ENCODE measurements around the gene SH3BGRL2. TPM values are rescaled to one million over a fixed set of nuclear protein-coding genes. Genes with fewer than 3 reads are reported as not detected.

Gene SH3BGRL2
- total RNA-seq, 2 experiments from 2014 or later = 0.25 TPM; not detected in 1

DNA sequence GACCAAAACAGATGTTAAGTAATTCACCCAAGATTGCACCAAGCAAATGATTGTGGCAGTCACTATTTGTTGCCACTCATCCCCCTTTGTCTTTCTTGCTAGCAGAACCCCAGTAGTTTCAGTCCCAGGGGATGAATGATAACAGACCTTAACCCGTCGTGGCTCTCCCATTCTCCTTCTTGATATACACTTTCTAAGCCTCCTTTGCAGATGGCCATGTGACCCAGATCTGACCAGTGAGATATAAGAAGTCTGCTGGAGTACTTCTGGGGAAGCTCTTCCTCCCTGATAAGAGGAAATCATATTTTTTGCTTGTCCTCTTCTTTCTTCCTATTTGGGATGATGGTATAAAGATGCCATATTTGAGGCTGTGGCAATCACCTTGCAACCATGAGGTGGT lies 9.6 kb upstream of the SH3BGRL2 start:
- Histone ChIP-seq H3K4me1 (ENCODE audit: insufficient read depth, low read length, poor library complexity, severe bottlenecking) (no peaks in the 10 kb centered on the region), H3K4me2 (ENCODE audit: low read length) (no peak overlapping the region), H3K79me2 (ENCODE audit: insufficient read depth, low read depth, low read length) (no peaks in the 10 kb centered on the region), H4K20me1 (ENCODE audit: insufficient read depth, low read length) (no peaks in the 10 kb centered on the region), H3K27ac (ENCODE audit: low read depth, low read length, poor library complexity, severe bottlenecking) (no peak overlapping the region), H2AFZ (ENCODE audit: low read length) (no peak overlapping the region), H3K9me2 (ENCODE audit: insufficient read depth, low read length) (no peaks in the 10 kb centered on the region), H3K4me3 (ENCODE audit: low read depth, low read length, poor library complexity, severe bottlenecking) (no peak overlapping the region), H3K36me3 (ENCODE audit: insufficient read depth, low read length) (no peaks in the 10 kb centered on the region), H3K9me3 (ENCODE audit: low read length) (no peaks in the 10 kb centered on the region)
- ChIA-PET CTCF (ENCODE audit: unreplicated experiment) (no interaction called here), POLR2A (interaction anchor here (0.7 kb wide), 1 partner anchor 1105 kb away, joined by 3 read pairs; no protein-coding TSS in a partner anchor)
- BruUV-seq (replicated peaks) = no TSS peak
- DNase-seq (ENCODE audit: low spot score) = no peak
- intact Hi-C loops (cut with micrococcal nuclease; ENCODE audit: unreplicated experiment) = no loop called here
- no peak for TF ChIP-seq EZH2phosphoT487 (IDR thresholded peaks at IDR 0.05; ENCODE audit: borderline replicate concordance, low read depth, low read length)
- TF ChIP-seq, protein P1, sequence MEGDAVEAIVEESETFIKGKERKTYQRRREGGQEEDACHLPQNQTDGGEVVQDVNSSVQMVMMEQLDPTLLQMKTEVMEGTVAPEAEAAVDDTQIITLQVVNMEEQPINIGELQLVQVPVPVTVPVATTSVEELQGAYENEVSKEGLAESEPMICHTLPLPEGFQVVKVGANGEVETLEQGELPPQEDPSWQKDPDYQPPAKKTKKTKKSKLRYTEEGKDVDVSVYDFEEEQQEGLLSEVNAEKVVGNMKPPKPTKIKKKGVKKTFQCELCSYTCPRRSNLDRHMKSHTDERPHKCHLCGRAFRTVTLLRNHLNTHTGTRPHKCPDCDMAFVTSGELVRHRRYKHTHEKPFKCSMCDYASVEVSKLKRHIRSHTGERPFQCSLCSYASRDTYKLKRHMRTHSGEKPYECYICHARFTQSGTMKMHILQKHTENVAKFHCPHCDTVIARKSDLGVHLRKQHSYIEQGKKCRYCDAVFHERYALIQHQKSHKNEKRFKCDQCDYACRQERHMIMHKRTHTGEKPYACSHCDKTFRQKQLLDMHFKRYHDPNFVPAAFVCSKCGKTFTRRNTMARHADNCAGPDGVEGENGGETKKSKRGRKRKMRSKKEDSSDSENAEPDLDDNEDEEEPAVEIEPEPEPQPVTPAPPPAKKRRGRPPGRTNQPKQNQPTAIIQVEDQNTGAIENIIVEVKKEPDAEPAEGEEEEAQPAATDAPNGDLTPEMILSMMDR (conservative IDR thresholded peaks at IDR 0.05; ENCODE audit: low read length) = no peak

- Histone ChIP-seq H3K4me1 (ENCODE audit: insufficient read depth, low read length, poor library complexity, severe bottlenecking) (no peaks in the 10 kb centered on the region), H3K79me2 (ENCODE audit: insufficient read depth, low read depth, low read length) (no peaks in the 10 kb centered on the region), H3K9me2 (ENCODE audit: insufficient read depth, low read length) (no peaks in the 10 kb centered on the region), H3K36me3 (ENCODE audit: insufficient read depth, low read length) (no peaks in the 10 kb centered on the region), H4K20me1 (ENCODE audit: insufficient read depth, low read length) (no peaks in the 10 kb centered on the region), H3K9me3 (ENCODE audit: low read length) (no peaks in the 10 kb centered on the region), H2AFZ (ENCODE audit: low read length) (no peak overlapping the region), H3K4me2 (ENCODE audit: low read length) (no peak overlapping the region), H3K4me3 (ENCODE audit: low read depth, low read length, poor library complexity, severe bottlenecking) (no peak overlapping the region), H3K27ac (ENCODE audit: low read depth, low read length, poor library complexity, severe bottlenecking) (no peak overlapping the region)
- intact Hi-C loops (cut with micrococcal nuclease; ENCODE audit: unreplicated experiment) = no loop called here
- TF ChIP-seq, protein P1 (conservative IDR thresholded peaks at IDR 0.05; ENCODE audit: low read length) = no peak
- no peak for TF ChIP-seq EZH2phosphoT487 (IDR thresholded peaks at IDR 0.05; ENCODE audit: borderline replicate concordance, low read depth, low read length)
- BruUV-seq (replicated peaks) = no TSS peak
- POLR2A ChIA-PET = no interaction called here
- DNase-seq (ENCODE audit: low spot score) = no peak
- CTCF ChIA-PET (ENCODE audit: unreplicated experiment) = no interaction called here
These were observed 8.8 kb upstream of the SH3BGRL2 start for GRCh38 chr6:79622364-79622763.

- no TSS peak for BruUV-seq (replicated peaks)
- no peaks in the 10 kb centered on the region for H3K4me1 ChIP-seq (ENCODE audit: insufficient read depth, low read length, poor library complexity, severe bottlenecking)
- H4K20me1 ChIP-seq (ENCODE audit: insufficient read depth, low read length) = no peaks in the 10 kb centered on the region
- ChIA-PET CTCF (ENCODE audit: unreplicated experiment) (no interaction called here), POLR2A (interaction anchor here (0.7 kb wide), 1 partner anchor 214 kb away, joined by 3 read pairs; no protein-coding TSS in a partner anchor)
- H3K27ac ChIP-seq (ENCODE audit: low read depth, low read length, poor library complexity, severe bottlenecking) = no peak overlapping the region
- H3K9me2 ChIP-seq (ENCODE audit: insufficient read depth, low read length) = no peaks in the 10 kb centered on the region
- no peak overlapping the region for H2AFZ ChIP-seq (ENCODE audit: low read length)
- H3K9me3 ChIP-seq (ENCODE audit: low read length) = no peaks in the 10 kb centered on the region
- no peak overlapping the region for H3K4me3 ChIP-seq (ENCODE audit: low read depth, low read length, poor library complexity, severe bottlenecking)
- TF ChIP-seq EZH2phosphoT487 (IDR thresholded peaks at IDR 0.05; ENCODE audit: borderline replicate concordance, low read depth, low read length) = no peak
- TF ChIP-seq, protein P1 (conservative IDR thresholded peaks at IDR 0.05; ENCODE audit: low read length) = no peak
- intact Hi-C loops (cut with micrococcal nuclease; ENCODE audit: unreplicated experiment) = no loop called here
- no peak overlapping the region for H3K4me2 ChIP-seq (ENCODE audit: low read length)
- no peak for DNase-seq (ENCODE audit: low spot score)
- H3K79me2 ChIP-seq (ENCODE audit: insufficient read depth, low read depth, low read length) = no peaks in the 10 kb centered on the region
- H3K36me3 ChIP-seq (ENCODE audit: insufficient read depth, low read length) = no peaks in the 10 kb centered on the region
These were observed 8.0 kb upstream of the SH3BGRL2 start for GRCh38 chr6:79623106-79623505.

Data from OCI-LY7 (cell line).